Measurements from ENCODE around the gene LBX2.

GRCh38 chr2:74511104-74511989, 11.9 kb upstream of the LBX2 start:
- TF ChIP-seq JUND (IDR thresholded peaks at IDR 0.05) (no peak), FOSL1 (IDR thresholded peaks at IDR 0.05; ENCODE audit: low read depth) (no peak), CTCF (IDR thresholded peaks at IDR 0.05 in 2 of 3, conservative IDR thresholded peaks at IDR 0.05 in 1 of 3; ENCODE audit: borderline replicate concordance in 1 of 3, insufficient read depth in 1 of 3, low read depth in 2 of 3, low read length in 2 of 3) (no peak), EZH2 (IDR thresholded peaks at IDR 0.05) (no peak), CEBPB (IDR thresholded peaks at IDR 0.05; ENCODE audit: low read depth) (no peak), EZH2phosphoT487 (IDR thresholded peaks at IDR 0.05; ENCODE audit: borderline replicate concordance) (no peak), TCF7L2 (IDR thresholded peaks at IDR 0.05; ENCODE audit: borderline replicate concordance, extremely low read depth, insufficient read depth, insufficient read length) (no peak), POLR2AphosphoS5 (IDR thresholded peaks at IDR 0.05; ENCODE audit: low read depth, low read length) (no peak)
